ENCODE measurements around the gene B3GNT3. TPM values are rescaled to one million over a fixed set of nuclear protein-coding genes. Genes with fewer than 3 reads are reported as not detected.

Gene B3GNT3
- total and polyA plus RNA-seq, 2 of the 8 experiments (the other 6 are each of a cell fraction or from before 2014, with no cell fraction given) = 1.5 TPM

DNA sequence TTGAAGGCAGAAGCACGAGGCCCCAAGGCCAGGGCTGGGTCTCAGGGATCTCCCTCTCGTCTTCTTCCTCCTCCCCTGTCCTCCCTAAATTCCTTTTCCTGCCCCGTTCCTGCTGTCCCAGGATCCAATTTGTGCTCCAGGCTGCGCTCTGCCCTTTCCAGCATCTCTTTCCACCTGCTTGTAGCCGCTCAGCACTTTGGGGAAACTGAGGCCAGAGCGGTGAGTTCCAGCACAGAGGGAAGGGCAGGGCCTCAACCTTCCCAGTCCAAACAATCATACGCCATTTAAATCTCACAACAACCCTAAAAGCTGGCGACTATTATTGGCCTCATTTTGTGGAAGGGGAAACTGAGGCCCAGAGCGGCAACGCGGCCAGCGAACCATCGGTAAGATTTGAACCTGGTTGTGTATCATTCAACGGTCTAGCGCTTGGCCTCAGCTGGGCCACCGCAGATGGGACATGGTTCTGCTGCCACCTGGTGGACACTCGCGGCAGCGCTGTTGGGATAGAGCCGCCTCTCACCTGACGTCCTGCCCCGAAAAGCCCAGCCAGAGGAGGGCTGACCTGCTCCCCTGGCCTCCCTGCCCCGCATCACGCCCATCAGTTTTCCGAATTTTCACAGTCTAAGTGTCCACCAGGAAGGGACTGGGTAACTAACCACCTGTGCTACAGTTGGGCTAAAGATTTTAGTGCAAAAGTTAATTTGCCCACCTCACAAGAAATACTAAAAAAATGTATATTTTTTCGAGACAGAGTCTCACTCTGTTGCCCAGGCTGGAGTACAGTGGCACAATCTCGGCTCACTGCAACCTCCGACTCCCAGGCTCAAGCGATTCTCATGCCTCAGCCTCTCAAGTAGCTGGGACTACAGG, 60.6 kb downstream of the B3GNT3 start:
- Histone ChIP-seq H3K4me2 (ENCODE audit: insufficient read depth in 1 of 2, low read depth in 2 of 2, low read length in 2 of 2) (no peak overlapping the region), H3K4me3 (ENCODE audit: extremely low read depth in 1 of 4, insufficient read depth in 2 of 4, low read depth in 3 of 4, low read length in 4 of 4) (no peak overlapping the region), H3K23me2 (ENCODE audit: low read depth, low read length) (peaks cover 4% of the 10 kb centered on the region; the same call in 1 of the 2 replicates), H3K36me3 (ENCODE audit: control insufficient read depth in 2 of 4, insufficient read depth in 4 of 4, low read length in 3 of 4) (peaks cover 0 to 2% (median under 1%) of the 10 kb centered on the region in 4 experiments; a peak in 3 of 8 replicates), H3K23ac (ENCODE audit: insufficient read length) (no peak overlapping the region), H2BK20ac (ENCODE audit: low read length) (no peak overlapping the region), H3K18ac (ENCODE audit: extremely low read depth, low read length) (no peak overlapping the region), H3K27me3 (replicated peaks in 1 of 4; ENCODE audit: control insufficient read depth in 3 of 4, extremely low read depth in 1 of 4, insufficient read depth in 3 of 4, low read length in 3 of 4) (no peaks in the 10 kb centered on the region), H3K56ac (replicated peaks; ENCODE audit: insufficient read length, low read depth, low read length) (no peak overlapping the region), H3K14ac (ENCODE audit: insufficient read length) (no peak overlapping the region), H2AK5ac (ENCODE audit: low read depth, low read length) (no peak overlapping the region), H2AFZ (ENCODE audit: low read length) (no peak overlapping the region), H3K79me1 (ENCODE audit: low read depth, low read length) (no peaks in the 10 kb centered on the region; the same call in 1 of the 2 replicates), H4K91ac (replicated peaks; ENCODE audit: insufficient read length, low read length) (no peak overlapping the region), H3K27ac (ENCODE audit: low read depth, low read length) (no peak overlapping the region), H2BK120ac (replicated peaks; ENCODE audit: low read depth, low read length) (no peak overlapping the region), H3K4me1 (replicated peaks in 1 of 4; ENCODE audit: control insufficient read depth in 3 of 4, insufficient read depth in 4 of 4, low read length in 3 of 4) (no peaks in the 10 kb centered on the region; a peak in 2 of 7 replicates), H3K79me2 (ENCODE audit: control insufficient read depth in 1 of 2, insufficient read depth in 2 of 2, low read length in 2 of 2) (peaks cover 6 to 8% of the 10 kb centered on the region in 2 experiments), H3K4ac (replicated peaks; ENCODE audit: insufficient read length, low read depth, low read length) (no peak overlapping the region), H4K20me1 (replicated peaks in 1 of 2; ENCODE audit: control insufficient read depth in 1 of 2, insufficient read depth in 2 of 2, low read length in 2 of 2) (peaks cover 0 to 1% of the 10 kb centered on the region in 2 experiments), H3K9me3 (ENCODE audit: insufficient read depth in 2 of 2, low read depth in 1 of 2, low read length in 1 of 2) (no peaks in the 10 kb centered on the region), H3K9ac (replicated peaks in 1 of 4; ENCODE audit: extremely low read depth in 1 of 4, low read depth in 3 of 4, low read length in 3 of 4) (no peak overlapping the region), H2BK12ac (ENCODE audit: low read depth, low read length) (no peak overlapping the region), H2BK5ac (ENCODE audit: low read depth, low read length) (no peak overlapping the region), H4K5ac (ENCODE audit: insufficient read length, low read depth, low read length) (no peak overlapping the region), H2BK15ac (ENCODE audit: low read length) (no peak overlapping the region), H4K8ac (ENCODE audit: extremely low read depth, insufficient read depth, low read length) (peak overlapping the region; percentile 53; the same call in 1 of the 2 replicates)
- peak; percentile 72 for FAIRE-seq
- CTCF ChIA-PET (ENCODE audit: partially characterized antibody) = interaction anchor here (0.6 to 3.6 kb wide), 33 partner anchors 8 to 267 kb away, joined by 3 to 19 read pairs (median 4); partner anchors contain the start of gene CCDC124
- POLR2A ChIA-PET (ENCODE audit: partially characterized antibody) = interaction anchor here (0.7 to 12.1 kb wide), 4 partner anchors 7 to 299 kb away, joined by 3 to 141 read pairs (median 3); partner anchors contain the start of gene RPL18A
- DNase-seq (ENCODE audit: low read depth in 1 of 2, low spot score in 2 of 2) = peak in 1 of 2 experiments; percentile 99
- WGBS, 2 experiments (ENCODE audit: extremely low coverage in 1 of 2, insufficient coverage in 1 of 2, insufficient read length in 1 of 2, insufficient replicate concordance in 2 of 2, low coverage in 1 of 2, low lambda C conversion rate in 2 of 2, missing lambda C conversion rate in 1 of 2) = 35% methylated on average over 29 of the region's 29 CpGs; no CpG with 5 or more reads in 1 of the 2 experiments
- TF ChIP-seq, protein P1, sequence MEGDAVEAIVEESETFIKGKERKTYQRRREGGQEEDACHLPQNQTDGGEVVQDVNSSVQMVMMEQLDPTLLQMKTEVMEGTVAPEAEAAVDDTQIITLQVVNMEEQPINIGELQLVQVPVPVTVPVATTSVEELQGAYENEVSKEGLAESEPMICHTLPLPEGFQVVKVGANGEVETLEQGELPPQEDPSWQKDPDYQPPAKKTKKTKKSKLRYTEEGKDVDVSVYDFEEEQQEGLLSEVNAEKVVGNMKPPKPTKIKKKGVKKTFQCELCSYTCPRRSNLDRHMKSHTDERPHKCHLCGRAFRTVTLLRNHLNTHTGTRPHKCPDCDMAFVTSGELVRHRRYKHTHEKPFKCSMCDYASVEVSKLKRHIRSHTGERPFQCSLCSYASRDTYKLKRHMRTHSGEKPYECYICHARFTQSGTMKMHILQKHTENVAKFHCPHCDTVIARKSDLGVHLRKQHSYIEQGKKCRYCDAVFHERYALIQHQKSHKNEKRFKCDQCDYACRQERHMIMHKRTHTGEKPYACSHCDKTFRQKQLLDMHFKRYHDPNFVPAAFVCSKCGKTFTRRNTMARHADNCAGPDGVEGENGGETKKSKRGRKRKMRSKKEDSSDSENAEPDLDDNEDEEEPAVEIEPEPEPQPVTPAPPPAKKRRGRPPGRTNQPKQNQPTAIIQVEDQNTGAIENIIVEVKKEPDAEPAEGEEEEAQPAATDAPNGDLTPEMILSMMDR (IDR thresholded peaks at IDR 0.05; ENCODE audit: control extremely low read depth in 1 of 3, insufficient read depth in 1 of 3, low read depth in 1 of 3, low read length in 3 of 3) = peak; percentile 96 to 99 (median 99)
- TF ChIP-seq HDAC2 (IDR thresholded peaks at IDR 0.05; ENCODE audit: borderline replicate concordance in 1 of 2, low read depth in 2 of 2, low read length in 2 of 2) (0 out of 4 replicates have a peak, but pooled peaks of 1 of the 2 experiments have one; percentile 35), CREB1 (IDR thresholded peaks at IDR 0.05) (0 out of 2 replicates have a peak, but pooled peaks have one; percentile 34), KDM1A (IDR thresholded peaks at IDR 0.05; ENCODE audit: borderline replicate concordance, low read length) (0 out of 2 replicates have a peak, but pooled peaks have one; percentile 32), SIN3A (conservative IDR thresholded peaks at IDR 0.05 in 1 of 2, IDR thresholded peaks at IDR 0.05 in 1 of 2; ENCODE audit: low read depth in 1 of 2, low read length in 2 of 2) (peak in 1 of 2 experiments; percentile 61; a peak in 1 of 4 replicates), YY1 (IDR thresholded peaks at IDR 0.05; ENCODE audit: low read depth, low read length) (0 out of 2 replicates have a peak, but pooled peaks have one; percentile 18), EP300 (IDR thresholded peaks at IDR 0.05; ENCODE audit: borderline replicate concordance in 1 of 2, low read depth in 2 of 2, low read length in 2 of 2) (no peak)
